H1 (cell line): ENCODE measurements around the gene ABHD15. TPM values are rescaled to one million over a fixed set of nuclear protein-coding genes. Genes with fewer than 3 reads are reported as not detected.

ENCODE experiments used
- MAX ChIP-seq: IDR thresholded peaks from 2 replicates; pipeline ENCODE4 v1.6.1; 2012; ENCODE audit warnings: inconsistent platforms
- polyA plus RNA-seq, 7 experiments: library from polyadenylated mRNA; depleted of rRNA in 3 of 7; stranded (reverse) in 5 of 7; unstranded in 2 of 7; fragments of >200 nt in 5 of 7; fragments of 200-250 nt in 2 of 7; gene quantifications; 1 replicate in 5 of 7; 2 replicates in 1 of 7; 4 replicates in 1 of 7; pipeline versions ENCODE4 v1.2.1 to v1.2.3, GENCODE V29; 2011 to 2013; ENCODE audit warnings: missing spikeins in 2 of 7, mixed read lengths in 2 of 7
- total RNA-seq: library from RNA; stranded (reverse); fragmentation: NEBNext Ultra II Directional; extraction: Animal tissue kit (Norgen Biotek cat#: 25700); gene quantifications from 2 replicates; pipeline ENCODE4 v1.2.1, GENCODE V29; 2021

Gene ABHD15
- total and polyA plus RNA-seq, 2 of the 8 experiments (the other 6 are each of a cell fraction or from before 2014, with no cell fraction given): 0.88 to 1.7 TPM

DNA sequence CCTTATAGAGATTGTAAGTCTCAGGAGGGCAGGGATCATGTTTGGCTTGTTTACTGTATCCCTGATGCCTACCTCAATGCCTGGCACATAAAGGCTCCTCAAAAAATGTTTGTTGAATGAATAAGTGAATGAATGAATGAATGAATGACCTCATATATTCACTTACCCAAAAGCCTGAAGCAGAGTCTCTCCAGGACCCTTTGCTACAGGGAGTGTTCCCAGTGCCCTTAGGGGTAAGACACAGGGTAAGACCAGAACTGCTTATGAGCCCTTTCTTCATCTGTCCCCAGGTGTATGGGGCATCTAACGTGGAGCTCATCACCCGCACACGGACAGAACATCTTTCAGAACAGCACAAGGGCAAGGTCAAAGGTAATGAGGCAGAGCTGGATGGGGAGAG, 43.6 kb upstream of the ABHD15 start (continued):
- TF ChIP-seq MAX: no peak
